ENCODE results near the gene CEP63. TPM values are rescaled to one million over a fixed set of nuclear protein-coding genes. Genes with fewer than 3 reads are reported as not detected.

The CEP63 gene
- total RNA-seq, 4 donors from 2014 or later: 16.7 to 26.2 (median 22.6) TPM

GRCh38 chr3:134600206-134600605 is 114.3 kb downstream of the CEP63 start:
- Histone ChIP-seq H3K9me3 (no peaks in the 10 kb centered on the region), H3K4me3 (no peak overlapping the region), H3K4me1 (peaks cover 0 to 9% (median 5%) of the 10 kb centered on the region in 4 donors), H3K27me3 (no peaks in the 10 kb centered on the region), H3K36me3 (peaks cover 0 to 6% (median 0%) of the 10 kb centered on the region in 4 donors), H3K27ac (replicated peaks in 1 of 4) (no peak overlapping the region)
- intact Hi-C loops (cut with DNase I): loop anchor here (2.0 to 5.0 kb wide), 3 partner anchors 77 to 1297 kb away; no protein-coding TSS in a partner anchor
- TF ChIP-seq EP300 (IDR thresholded peaks at IDR 0.05) (no peak), CTCF (IDR thresholded peaks at IDR 0.05) (no peak), POLR2A (IDR thresholded peaks at IDR 0.05; ENCODE audit: low read depth) (no peak), POLR2AphosphoS5 (IDR thresholded peaks at IDR 0.05) (no peak)
- peak; percentile 47 for DNase-seq (ENCODE audit: extremely low spot score)
- WGBS: 35% methylated on average over 1 of the region's 1 CpG

GRCh38 chr3:134600685-134601463 is 115.0 kb downstream of the CEP63 start:
- Histone ChIP-seq H3K36me3 (peaks cover 0 to 6% (median 0%) of the 10 kb centered on the region in 4 donors), H3K27ac (replicated peaks in 1 of 4) (no peak overlapping the region), H3K4me3 (peak overlapping the region in 1 of 4 donors; percentile 30), H3K27me3 (no peaks in the 10 kb centered on the region), H3K4me1 (peaks cover 0 to 9% (median 5%) of the 10 kb centered on the region in 4 donors), H3K9me3 (no peaks in the 10 kb centered on the region)
- intact Hi-C loops (cut with DNase I): loop anchor here (2.0 to 5.0 kb wide), 3 partner anchors 76 to 1296 kb away; no protein-coding TSS in a partner anchor
- peak; percentile 92 for DNase-seq (ENCODE audit: extremely low spot score)
- TF ChIP-seq POLR2AphosphoS5 (IDR thresholded peaks at IDR 0.05) (no peak), CTCF (IDR thresholded peaks at IDR 0.05) (peak in 2 of 3 experiments; percentile 85 to 95), POLR2A (IDR thresholded peaks at IDR 0.05; ENCODE audit: low read depth) (no peak)
- WGBS: 11% methylated on average over 29 of the region's 31 CpGs

- Histone ChIP-seq H3K27ac (replicated peaks in 1 of 4) (no peak overlapping the region), H3K27me3 (no peaks in the 10 kb centered on the region), H3K4me1 (peaks cover 3 to 17% (median 9%) of the 10 kb centered on the region in 4 donors), H3K4me3 (no peak overlapping the region), H3K36me3 (peaks cover 0 to 6% (median 0%) of the 10 kb centered on the region in 4 donors), H3K9me3 (no peaks in the 10 kb centered on the region)
- intact Hi-C loops (cut with DNase I): loop anchor here (2.0 to 5.0 kb wide), 3 partner anchors 76 to 1296 kb away; no protein-coding TSS in a partner anchor
- 76% methylated on average over 14 of the region's 19 CpGs for WGBS
- TF ChIP-seq CTCF (IDR thresholded peaks at IDR 0.05) (no peak), POLR2AphosphoS5 (IDR thresholded peaks at IDR 0.05) (no peak), POLR2A (IDR thresholded peaks at IDR 0.05; ENCODE audit: low read depth) (no peak), EP300 (IDR thresholded peaks at IDR 0.05) (no peak)
- DNase-seq (ENCODE audit: extremely low spot score): peak; percentile 84
Observed at GRCh38 chr3:134601539-134602439, 115.9 kb downstream of the CEP63 start.

- Histone ChIP-seq H3K27me3 (no peaks in the 10 kb centered on the region), H3K9me3 (no peaks in the 10 kb centered on the region), H3K36me3 (peaks cover 0 to 6% (median 0%) of the 10 kb centered on the region in 4 donors), H3K4me3 (no peak overlapping the region), H3K27ac (replicated peaks in 1 of 4) (no peak overlapping the region), H3K4me1 (peaks cover 3 to 17% (median 9%) of the 10 kb centered on the region in 4 donors)
- intact Hi-C loops (cut with DNase I): loop anchor here (5.0 kb wide), 2 partner anchors 75 to 1295 kb away; no protein-coding TSS in a partner anchor
- TF ChIP-seq EP300 (IDR thresholded peaks at IDR 0.05) (no peak), POLR2AphosphoS5 (IDR thresholded peaks at IDR 0.05) (no peak), CTCF (IDR thresholded peaks at IDR 0.05) (no peak)
- DNase-seq (ENCODE audit: extremely low spot score): peak; percentile 85
- 66% methylated on average over 6 of the region's 6 CpGs for WGBS
Observed at GRCh38 chr3:134602440-134602814, 116.6 kb downstream of the CEP63 start.
